Upper lobe of left lung (tissue), 4 donors: ENCODE data around the gene ITGA5.

Experiments used
- CTCF ChIP-seq, 6 experiments: fragments of 450-650 bp in 4 of 6; fragments of 200-600 bp in 2 of 6; sonication (generic) in 2 of 6; IDR thresholded peaks; one replicate each; pipeline ENCODE4 v1.5.1; 2016 to 2019; ENCODE audit warnings: antibody characterized with exemption in 6 of 6
- EP300 ChIP-seq, 4 donors: sonication (generic); formaldehyde crosslinking; IDR thresholded peaks; one replicate each; pipeline ENCODE4 v1.5.1; 2017; ENCODE audit warnings: antibody characterized with exemption in 4 of 4, control low read depth in 2 of 4
- POLR2A ChIP-seq, 4 donors: fragments of 450-650 bp; IDR thresholded peaks; one replicate each; pipeline ENCODE4 v1.5.1; 2016 to 2017; ENCODE audit warnings: antibody characterized with exemption in 4 of 4, mild to moderate bottlenecking in 2 of 4

- TF ChIP-seq EP300 (IDR thresholded peaks at IDR 0.05) (no peak), POLR2A (IDR thresholded peaks at IDR 0.05) (no peak), CTCF (IDR thresholded peaks at IDR 0.05) (no peak)
Observed at GRCh38 chr12:54437243-54437642, 18.2 kb upstream of the ITGA5 start.
